Adrenal gland (tissue), 19 donors: ENCODE results near the gene C10orf67. TPM values are rescaled to one million over a fixed set of nuclear protein-coding genes. Genes with fewer than 3 reads are reported as not detected.
"Not testable (repeated sequence)": the region's sequence is repeated elsewhere in the genome, so short reads cannot be mapped to it uniquely, and the experiment has no call there.

Source experiments
- DNase-seq, 7 donors: peaks; one replicate each; pipeline ENCODE4 v3.0.0-alpha.2; 2019 to 2020
- H3K27ac ChIP-seq, 5 donors: fragments of 200-600 bp; sonication (generic) in 4 of 5; 1 replicate in 3 of 5; 2 replicates in 2 of 5; pipeline versions ENCODE4 v1.5.1 to v1.8.0; 2016 to 2020; ENCODE audit warnings: mild to moderate bottlenecking in 1 of 5
- H3K27me3 ChIP-seq: fragments of 200-600 bp; 2 replicates; pipeline ENCODE4 v1.8.0; 2021
- H3K36me3 ChIP-seq, 2 donors: fragments of 200-600 bp; replicated peaks in 1 of 2; 1 replicate in 1 of 2; 2 replicates in 1 of 2; pipeline versions ENCODE4 v1.5.1 to v1.8.0; 2018 to 2022
- H3K4me1 ChIP-seq, 2 donors: fragments of 200-600 bp; replicated peaks in 1 of 2; 1 replicate in 1 of 2; 2 replicates in 1 of 2; pipeline versions ENCODE4 v1.5.1 to v1.8.0; 2018 to 2021
- H3K4me3 ChIP-seq, 4 donors: fragments of 200-600 bp; sonication (generic) in 3 of 4; one replicate each; pipeline ENCODE4 v1.5.1; 2016 to 2018
- H3K9me3 ChIP-seq, 3 donors: fragments of 200-600 bp; sonication (generic) in 1 of 3; replicated peaks in 1 of 3; 1 replicate in 2 of 3; 2 replicates in 1 of 3; pipeline versions ENCODE4 v1.5.1 to v1.8.0; 2016 to 2021
- CTCF ChIP-seq, 6 experiments: fragments of 450-650 bp in 4 of 6; fragments of 200-600 bp in 2 of 6; sonication (generic) in 1 of 6; IDR thresholded peaks; 1 replicate in 5 of 6; 2 replicates in 1 of 6; pipeline versions ENCODE4 v1.5.1 to v1.8.0; 2016 to 2021; ENCODE audit warnings: antibody characterized with exemption in 6 of 6, mild to moderate bottlenecking in 2 of 6, moderate library complexity in 1 of 6
- POLR2A ChIP-seq, 2 donors: fragments of 450-650 bp; IDR thresholded peaks; one replicate each; pipeline ENCODE4 v1.6.1; 2017; ENCODE audit warnings: antibody characterized with exemption in 2 of 2, mild to moderate bottlenecking in 2 of 2, moderate library complexity in 1 of 2
- WGBS, 4 donors: extraction: QIAGEN DNeasy Blood & Tissue Kit in 2 of 4; methylation state at CpG; one replicate each; pipeline versions ENCODE4 v1.1.5 to v1.1.7; 2013 to 2017; 5-methylcytosine and 5-hydroxymethylcytosine counted together
- intact Hi-C, 2 donors: fragments of 100-400 bp; cut with DNase I; formaldehyde crosslinking; loops; one replicate each; pipeline versions ENCODE4 v1.14.1 to v1.15.0; 2022 to 2023
- long read RNA-seq, 10 donors: library from polyadenylated mRNA in 3 of 10; unstranded in 2 of 10; stranded (forward) in 1 of 10; transcript quantifications; one replicate each; pipeline ENCODE4 v2.0.0 and lab custom pipeline, GENCODE V29; 2021 to 2026
- polyA plus RNA-seq, 3 donors: library from polyadenylated mRNA; stranded (reverse); fragments of 200-250 nt in 2 of 3; fragments of 350-450 nt in 1 of 3; fragmentation: Illumina TruSeq in 1 of 3; extraction: RNeasy Lipid Tissue Mini Kit (QIAGEN cat#74804) in 1 of 3; gene quantifications; one replicate each; pipeline ENCODE4 v1.2.3, GENCODE V29; 2013 to 2014
- total RNA-seq, 9 donors: library from RNA; depleted of rRNA in 4 of 9; stranded (reverse); fragments of >200 nt in 4 of 9; fragments of 120-200 nt in 1 of 9; fragmentation: NEBNext Ultra II Directional in 1 of 9; extraction: Animal tissue kit (Norgen Biotek cat#: 25700) in 1 of 9; gene quantifications; one replicate each; pipeline versions ENCODE4 v1.1.0 to v1.2.4, GENCODE V29; 2013 to 2023
- donor health status: healthy with polysubstance abuse.
- donor health status: Bipolar disorder and iron deficiency.
- donor health status: DM: yes; HTN: yes; CAD: no.
- donor health status: DM: no; HTN: no; CAD: no.
- donor health status: DM: no; HTN: no; CAD: no.
- donor health status: DM: yes; HTN: yes; CAD: no.

C10orf67 gene
- total RNA-seq (under 1 TPM in 3 of 9 donors, not detected in 6; 0.23 to 0.50 (median 0.43) TPM), polyA plus RNA-seq (under 1 TPM; 0.03 to 0.13 (median 0.08) TPM)
- long read RNA-seq, donor 1: 0 reads
- long read RNA-seq, donor 2: 0 reads
- long read RNA-seq, donor 3: 0 reads
- long read RNA-seq, donor 4: 0 reads
- long read RNA-seq, donor 5: 0 reads
- long read RNA-seq, donor 6: 0 reads
- long read RNA-seq, donor 7: 0 reads
- long read RNA-seq, donor 8: 0 reads
- long read RNA-seq, donor 9: 0 reads
- long read RNA-seq, donor 10: 0 reads

GRCh38 chr10:23344241-23344841 is at the start of gene C10orf67:
C10orf67 (minus strand) TSS chr10:23344797; CDS start chr10:23344774, 23 bp downstream.
- 0 to 13% (median 1%) methylated on average over 4 to 31 of the region's 31 CpGs for WGBS, 4 donors
- peak within 1 kb of the TSS in 1 of 5 donors; percentile 48 for H3K27ac ChIP-seq
- H3K4me1 ChIP-seq: peaks cover 6 to 8% of the 10 kb centered on the region in 2 donors
- no peaks in the 10 kb centered on the region for H3K36me3 ChIP-seq
- peak; percentile 13 to 54 (median 27) for DNase-seq
- no peaks in the 10 kb centered on the region for H3K27me3 ChIP-seq
- H3K9me3 ChIP-seq: no peaks in the 10 kb centered on the region
- intact Hi-C loops: no loop called here
- H3K4me3 ChIP-seq: peak within 1 kb of the TSS in 2 of 4 donors; percentile 41 to 63
- TF ChIP-seq CTCF (IDR thresholded peaks at IDR 0.05): no peak
- TF ChIP-seq POLR2A (IDR thresholded peaks at IDR 0.05): no peak

DNA sequence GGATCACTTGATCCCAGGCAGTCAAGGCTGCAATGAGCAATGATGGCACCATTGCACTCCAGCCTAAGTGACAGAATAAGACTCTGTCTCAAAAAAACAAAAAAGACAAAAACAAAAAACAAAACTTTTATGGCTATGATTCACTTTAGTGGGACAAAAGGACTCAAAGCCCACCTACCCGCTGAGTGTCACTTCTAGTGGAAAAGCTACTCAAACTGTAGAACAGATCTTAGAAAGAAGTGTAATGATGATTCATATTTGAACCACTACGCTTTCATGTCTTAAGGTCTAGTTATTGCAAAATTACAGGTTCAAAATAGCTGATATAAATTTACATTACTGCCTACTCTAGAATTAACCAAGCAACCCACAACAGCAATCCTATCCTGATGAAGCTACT is 47.2 kb upstream of the C10orf67 start:
- DNase-seq: no peak
- Histone ChIP-seq H3K36me3 (no peaks in the 10 kb centered on the region), H3K4me3 (no peak overlapping the region), H3K9me3 (no peaks in the 10 kb centered on the region), H3K27ac (no peak overlapping the region), H3K27me3 (no peaks in the 10 kb centered on the region), H3K4me1 (no peaks in the 10 kb centered on the region)
- intact Hi-C loops: no loop called here
- WGBS, 4 donors: 68 to 98% (median 84%) methylated on average over 2 of the region's 2 CpGs
- TF ChIP-seq POLR2A (IDR thresholded peaks at IDR 0.05): no peak
- TF ChIP-seq CTCF (IDR thresholded peaks at IDR 0.05): no peak

- Histone ChIP-seq H3K36me3 (no peaks in the 10 kb centered on the region), H3K9me3 (no peaks in the 10 kb centered on the region), H3K27ac (no peak overlapping the region), H3K4me3 (no peak overlapping the region), H3K4me1 (no peaks in the 10 kb centered on the region), H3K27me3 (no peaks in the 10 kb centered on the region)
- no peak for DNase-seq
- 82 to 87% (median 86%) methylated on average over 4 of the region's 4 CpGs for WGBS, 4 donors
- TF ChIP-seq POLR2A (IDR thresholded peaks at IDR 0.05) (no peak), CTCF (IDR thresholded peaks at IDR 0.05) (no peak)
- intact Hi-C loops: no loop called here
Observed at GRCh38 chr10:23390809-23391208, 46.2 kb upstream of the C10orf67 start.

DNA sequence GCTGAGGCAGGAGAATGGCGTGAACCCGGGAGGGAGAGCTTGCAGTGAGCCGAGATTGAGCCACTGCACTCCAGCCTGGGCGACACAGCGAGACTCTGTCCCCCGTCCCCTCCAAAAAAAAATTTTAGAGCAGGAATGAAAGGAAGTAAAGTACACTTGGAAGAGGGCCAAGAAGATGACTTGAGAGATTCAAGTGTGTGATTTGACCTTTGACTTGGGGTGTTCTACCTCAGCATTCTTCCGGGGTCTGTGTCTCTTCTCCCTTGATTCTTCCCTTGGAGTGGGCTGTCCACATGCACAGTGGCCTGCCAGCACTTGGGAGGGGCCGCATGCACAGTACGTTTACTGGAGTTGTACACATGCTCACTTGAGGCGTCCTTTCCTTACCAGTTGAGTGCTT is 45.8 kb upstream of the C10orf67 start:
- H3K4me3 ChIP-seq, H3K36me3 ChIP-seq, DNase-seq, H3K4me1 ChIP-seq, H3K27ac ChIP-seq, intact Hi-C loops, H3K27me3 ChIP-seq, H3K9me3 ChIP-seq: not testable (repeated sequence)
- 79 to 88% (median 82%) methylated on average over 8 to 10 of the region's 10 CpGs for WGBS, 4 donors

DNA sequence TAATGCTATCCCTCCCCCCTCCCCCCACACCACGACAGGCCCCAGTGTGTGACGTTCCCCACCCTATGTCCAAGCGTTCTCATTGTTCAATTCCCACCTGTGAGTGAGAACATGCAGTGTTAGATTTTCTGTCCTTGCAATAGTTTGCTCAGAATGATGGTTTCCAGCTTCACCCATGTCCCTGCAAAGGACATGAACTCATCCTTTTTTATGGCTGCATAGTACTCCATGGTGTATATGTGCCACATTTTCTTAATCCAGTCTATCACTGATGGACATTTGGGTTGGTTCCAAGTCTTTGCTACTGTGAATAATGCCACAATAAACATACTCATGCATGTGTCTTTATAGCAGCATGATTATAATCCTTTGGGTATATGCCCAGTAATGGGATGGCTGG is 42.9 kb upstream of the C10orf67 start:
- intact Hi-C loops, H3K9me3 ChIP-seq, H3K27me3 ChIP-seq, H3K4me1 ChIP-seq, H3K36me3 ChIP-seq, H3K4me3 ChIP-seq, H3K27ac ChIP-seq, DNase-seq: not testable (repeated sequence)
- WGBS, 4 donors: 86 to 95% (median 93%) methylated on average over 3 of the region's 3 CpGs
